SK-N-SH (cell line): ENCODE measurements around the gene PANK4. TPM values are rescaled to one million over a fixed set of nuclear protein-coding genes. Genes with fewer than 3 reads are reported as not detected.
"Not testable (repeated sequence)": the region's sequence is repeated elsewhere in the genome, so short reads cannot be mapped to it uniquely, and the experiment has no call there.

Experiments
- CTCF ChIA-PET: fragments of 300-600, 350-600 bp; formaldehyde crosslinking; extraction: SDS; loops from one replicate; lab custom pipeline; 2021; lab: Yijun Ruan, JAX
- POLR2A ChIA-PET: fragments of 350-600 bp; sonication (Branson Sonifier 250); formaldehyde crosslinking; extraction: SDS; loops from one replicate; lab custom pipeline; 2020; ENCODE audit warnings: antibody characterized with exemption, inconsistent platforms; lab: Yijun Ruan, JAX
- DNase-seq: peaks from one replicate; pipeline ENCODE4 v3.0.0; 2012
- H2AFZ ChIP-seq: fragments of 200-600 bp; sonication (generic); 2 replicates; pipeline ENCODE4 v1.8.1; 2016; ENCODE audit warnings: antibody characterized with exemption, mild to moderate bottlenecking, low read depth
- H3F3A ChIP-seq: fragments of 200-600 bp; sonication (generic); replicated peaks from 2 replicates; pipeline ENCODE3; 2016; ENCODE audit warnings: antibody characterized with exemption, mild to moderate bottlenecking; ENCODE audit not compliant: insufficient read depth
- H3K27ac ChIP-seq, 2 experiments: fragments of 200-500 bp in 1 of 2; fragments of 200-600 bp in 1 of 2; sonication (Bioruptor generic) in 1 of 2; sonication (generic), shearing (Covaris generic) in 1 of 2; 2 replicates each; pipeline versions ENCODE4 v1.5.1 to v1.6.1; 2014 to 2016; ENCODE audit warnings: low read depth in 2 of 2, inconsistent platforms in 1 of 2, low read length in 1 of 2, mild to moderate bottlenecking in 1 of 2, mixed read lengths in 1 of 2
- H3K27me3 ChIP-seq: fragments of 200-600 bp; sonication (generic), shearing (Covaris generic); 2 replicates; pipeline ENCODE4 v1.6.1; 2016; ENCODE audit warnings: mixed run types; ENCODE audit not compliant: insufficient read depth
- H3K36me3 ChIP-seq, 2 experiments: fragments of 200-500 bp in 1 of 2; fragments of 200-600 bp in 1 of 2; sonication (Bioruptor generic) in 1 of 2; sonication (generic) in 1 of 2; replicated peaks in 1 of 2; 2 replicates each; pipeline versions ENCODE3 to v1.5.1; 2014 to 2016; ENCODE audit warnings: low read length in 1 of 2, mild to moderate bottlenecking in 1 of 2; ENCODE audit not compliant: insufficient read depth in 2 of 2, control insufficient read depth in 1 of 2
- H3K4me1 ChIP-seq, 2 experiments: fragments of 200-500 bp in 1 of 2; fragments of 200-600 bp in 1 of 2; sonication (Bioruptor generic) in 1 of 2; sonication (generic), shearing (Covaris generic) in 1 of 2; 2 replicates each; pipeline versions ENCODE4 v1.5.1 to v1.6.1; 2014 to 2016; ENCODE audit warnings: low read depth in 1 of 2, low read length in 1 of 2, mixed run types in 1 of 2; ENCODE audit not compliant: insufficient read depth in 2 of 2, control insufficient read depth in 1 of 2
- H3K4me2 ChIP-seq: fragments of 200-600 bp; sonication (generic), shearing (Covaris generic); 2 replicates; pipeline ENCODE4 v1.6.1; 2017; ENCODE audit warnings: mixed run types
- H3K4me3 ChIP-seq, 2 experiments: fragments of 200-500 bp in 1 of 2; fragments of 200-600 bp in 1 of 2; sonication (Bioruptor generic) in 1 of 2; sonication (generic), shearing (Covaris generic) in 1 of 2; 2 replicates each; pipeline versions ENCODE4 v1.5.1 to v1.8.1; 2014 to 2016; ENCODE audit warnings: low read depth in 2 of 2, inconsistent platforms in 1 of 2, low read length in 1 of 2, mild to moderate bottlenecking in 1 of 2, mixed read lengths in 1 of 2, moderate library complexity in 1 of 2
- H3K79me2 ChIP-seq: fragments of 200-600 bp; sonication (generic); 2 replicates; pipeline ENCODE4 v1.8.1; 2017; ENCODE audit warnings: mild to moderate bottlenecking; ENCODE audit not compliant: insufficient read depth
- H3K9ac ChIP-seq: fragments of 200-600 bp; sonication (generic); 2 replicates; pipeline ENCODE4 v1.6.1; 2017; ENCODE audit warnings: mixed run types
- H3K9me2 ChIP-seq: fragments of 200-600 bp; sonication (generic); 2 replicates; pipeline ENCODE4 v1.6.1; 2017; ENCODE audit warnings: mixed run types
- H3K9me3 ChIP-seq: fragments of 200-600 bp; sonication (generic); 2 replicates; pipeline ENCODE4 v1.6.1; 2017; ENCODE audit warnings: mixed run types, mild to moderate bottlenecking, moderate library complexity
- H4K20me1 ChIP-seq: fragments of 200-600 bp; sonication (generic); 2 replicates; pipeline ENCODE4 v1.6.1; 2017; ENCODE audit warnings: mild to moderate bottlenecking, mixed run types; ENCODE audit not compliant: insufficient read depth
- CTCF ChIP-seq: fragments of 200-600 bp; sonication (generic); IDR thresholded peaks from 2 replicates; pipeline ENCODE4 v1.6.1; 2017; ENCODE audit warnings: antibody characterized with exemption, mild to moderate bottlenecking, moderate library complexity
- EP300 ChIP-seq, 2 experiments: IDR thresholded peaks; 2 replicates each; pipeline versions ENCODE4 v1.4.0 to v1.6.1; 2012; ENCODE audit warnings: borderline replicate concordance in 1 of 2, low read depth in 1 of 2, low read length in 1 of 2
- GABPA ChIP-seq: IDR thresholded peaks from 2 replicates; pipeline ENCODE4 v1.4.0; 2012; ENCODE audit warnings: low read depth, mild to moderate bottlenecking
- MEF2A ChIP-seq: IDR thresholded peaks from 2 replicates; pipeline ENCODE4 v1.4.0; 2012; ENCODE audit warnings: low read depth, borderline replicate concordance
- MXI1 ChIP-seq: IDR thresholded peaks from 2 replicates; pipeline ENCODE4 v1.6.1; 2012; ENCODE audit warnings: mild to moderate bottlenecking, low read depth, low read length, improper control_type of control experiment
- PBX3 ChIP-seq: IDR thresholded peaks from 2 replicates; pipeline ENCODE4; 2012
- RFX5 ChIP-seq: IDR thresholded peaks from 2 replicates; pipeline ENCODE4 v1.6.1; 2012; ENCODE audit warnings: mild to moderate bottlenecking, improper control_type of control experiment, low read length
- TAF1 ChIP-seq: IDR thresholded peaks from 2 replicates; pipeline ENCODE4 v1.6.1; 2012; ENCODE audit warnings: low read depth, mild to moderate bottlenecking, low read length, moderate library complexity, borderline replicate concordance
- USF1 ChIP-seq: IDR thresholded peaks from 2 replicates; pipeline ENCODE4 v1.4.0; 2012; ENCODE audit warnings: low read depth, borderline replicate concordance
- ZBTB33 ChIP-seq: IDR thresholded peaks from 2 replicates; pipeline ENCODE4 v1.4.0; 2012; ENCODE audit warnings: low read depth, borderline replicate concordance
- WGBS: methylation state at CpG from one replicate; pipeline ENCODE4 v1.1.6; 2017; ENCODE audit warnings: low lambda C conversion rate; 5-methylcytosine and 5-hydroxymethylcytosine counted together
- polyA plus RNA-seq, 3 experiments: library from polyadenylated mRNA; depleted of rRNA; stranded (reverse); fragments of >200 nt; gene quantifications; 2 replicates each; pipeline ENCODE4 v1.2.3, GENCODE V29; 2012

The PANK4 gene
- polyA plus RNA-seq, 1 of the 3 experiments (the other 2 are of a cell fraction) = 16.6 TPM

GRCh38 chr1:2571348-2571747 is 45.0 kb upstream of the PANK4 start (continued):
- no peak for TF ChIP-seq USF1
- no peak for TF ChIP-seq MXI1
- no peak for TF ChIP-seq PBX3
- TF ChIP-seq MEF2A = no peak
- TF ChIP-seq RFX5 = no peak
- no peak for TF ChIP-seq ZBTB33
- TF ChIP-seq EP300 (IDR thresholded peaks at IDR 0.05; ENCODE audit: borderline replicate concordance in 1 of 2, low read depth in 1 of 2, low read length in 1 of 2) = no peak
- no peak for TF ChIP-seq TAF1

- DNase-seq = no peak
- H3K36me3 ChIP-seq = no peaks in the 10 kb centered on the region
- H3F3A ChIP-seq = no peaks in the 10 kb centered on the region
- CTCF ChIA-PET = no interaction called here
- H3K27ac ChIP-seq = no peak overlapping the region
- H3K4me1 ChIP-seq = no peaks in the 10 kb centered on the region
- no peak overlapping the region for H3K4me3 ChIP-seq
- no peaks in the 10 kb centered on the region for H3K79me2 ChIP-seq
- TF ChIP-seq CTCF (no peak), GABPA (no peak)
- H3K9me3 ChIP-seq = no peaks in the 10 kb centered on the region
- no peak overlapping the region for H3K9ac ChIP-seq
- no peaks in the 10 kb centered on the region for H3K9me2 ChIP-seq
- 69% methylated on average over 16 of the region's 17 CpGs for WGBS
- no peaks in the 10 kb centered on the region for H4K20me1 ChIP-seq
- H2AFZ ChIP-seq = no peak overlapping the region
- H3K27me3 ChIP-seq = no peaks in the 10 kb centered on the region
- no peak overlapping the region for H3K4me2 ChIP-seq
- POLR2A ChIA-PET = no interaction called here
Measured at GRCh38 chr1:2570332-2570731, 43.9 kb upstream of the PANK4 start.

- 64% methylated on average over 5 of the region's 13 CpGs for WGBS
- POLR2A ChIA-PET, CTCF ChIA-PET: not testable (repeated sequence)
Measured at GRCh38 chr1:2569703-2570102, 43.3 kb upstream of the PANK4 start.

More at GRCh38 chr1:2569703-2570102, 43.3 kb upstream of the PANK4 start:
- DNase-seq, H3K4me2 ChIP-seq, H3F3A ChIP-seq, H3K9me3 ChIP-seq, H3K4me1 ChIP-seq, H2AFZ ChIP-seq, H3K36me3 ChIP-seq, H3K79me2 ChIP-seq, H3K27me3 ChIP-seq, H3K9ac ChIP-seq, H3K27ac ChIP-seq, H4K20me1 ChIP-seq, H3K9me2 ChIP-seq, H3K4me3 ChIP-seq: not testable (repeated sequence)
